CD4-positive, alpha-beta T cell treated with Interleukin-4 for 4 hours (primary cell): ENCODE measurements around the gene CA11.
A peak's percentile ranks its signal among the peaks of the same experiment; 100 is the strongest.
"Not testable (repeated sequence)": the region's sequence is repeated elsewhere in the genome, so short reads cannot be mapped to it uniquely, and the experiment has no call there.

Experiments
- DNase-seq: peaks from one replicate; pipeline ENCODE4 v3.0.0-alpha.2; 2020

CA11 gene

GRCh38 chr19:48646001-48646721 is at the start of gene CA11:
Gene CA11, minus strand, starts transcription at chr19:48646187. Its CDS starts 555 bp downstream, at chr19:48645632.
- DNase-seq, result peak; percentile 91

- DNase-seq, result not testable (repeated sequence)
These were observed 47.6 kb upstream of the CA11 start for GRCh38 chr19:48693629-48694028.

GRCh38 chr19:48689449-48689848 is 43.5 kb upstream of the CA11 start:
- no peak for DNase-seq

GRCh38 chr19:48687776-48688175 is 41.8 kb upstream of the CA11 start:
- no peak for DNase-seq

- not testable (repeated sequence) for DNase-seq
These were observed 40.6 kb upstream of the CA11 start for GRCh38 chr19:48686637-48687036.

- DNase-seq, result no peak
These were observed 40.1 kb upstream of the CA11 start for GRCh38 chr19:48686088-48686487.

GRCh38 chr19:48685583-48685982 is 39.6 kb upstream of the CA11 start:
- no peak for DNase-seq

GRCh38 chr19:48683349-48683748 is 37.4 kb upstream of the CA11 start:
- DNase-seq, result peak; percentile 3

GRCh38 chr19:48681127-48681470 is 35.1 kb upstream of the CA11 start:
- DNase-seq, result no peak

- DNase-seq, result no peak
These were observed 34.6 kb upstream of the CA11 start for GRCh38 chr19:48680436-48681126.

- not testable (repeated sequence) for DNase-seq
These were observed 34.0 kb upstream of the CA11 start for GRCh38 chr19:48680006-48680405.

GRCh38 chr19:48678201-48678600 is 32.2 kb upstream of the CA11 start:
- no peak for DNase-seq

- DNase-seq, result no peak
These were observed 30.9 kb upstream of the CA11 start for GRCh38 chr19:48676887-48677286.

GRCh38 chr19:48676487-48676886 is 30.5 kb upstream of the CA11 start:
- no peak for DNase-seq

- peak; percentile 75 for DNase-seq
These were observed 29.2 kb upstream of the CA11 start for GRCh38 chr19:48674921-48675824.

- DNase-seq, result no peak
These were observed 28.3 kb upstream of the CA11 start for GRCh38 chr19:48674216-48674809.

- no peak for DNase-seq
These were observed 27.6 kb upstream of the CA11 start for GRCh38 chr19:48673436-48674100.

- no peak for DNase-seq
These were observed 27.0 kb upstream of the CA11 start, which contains the start of gene NTN5 for GRCh38 chr19:48672994-48673393. Gene NTN5, minus strand, starts transcription at chr19:48673017. Its CDS starts 2,031 bp downstream, at chr19:48670986.

GRCh38 chr19:48671446-48671995 is 25.5 kb upstream of the CA11 start:
- no peak for DNase-seq

GRCh38 chr19:48670699-48671445 is 24.9 kb upstream of the CA11 start:
- no peak for DNase-seq
